Measurements from ENCODE around the gene IMMT.
"Not testable (repeated sequence)": the region's sequence is repeated elsewhere in the genome, so short reads cannot be mapped to it uniquely, and the experiment has no call there.

Gene IMMT

DNA sequence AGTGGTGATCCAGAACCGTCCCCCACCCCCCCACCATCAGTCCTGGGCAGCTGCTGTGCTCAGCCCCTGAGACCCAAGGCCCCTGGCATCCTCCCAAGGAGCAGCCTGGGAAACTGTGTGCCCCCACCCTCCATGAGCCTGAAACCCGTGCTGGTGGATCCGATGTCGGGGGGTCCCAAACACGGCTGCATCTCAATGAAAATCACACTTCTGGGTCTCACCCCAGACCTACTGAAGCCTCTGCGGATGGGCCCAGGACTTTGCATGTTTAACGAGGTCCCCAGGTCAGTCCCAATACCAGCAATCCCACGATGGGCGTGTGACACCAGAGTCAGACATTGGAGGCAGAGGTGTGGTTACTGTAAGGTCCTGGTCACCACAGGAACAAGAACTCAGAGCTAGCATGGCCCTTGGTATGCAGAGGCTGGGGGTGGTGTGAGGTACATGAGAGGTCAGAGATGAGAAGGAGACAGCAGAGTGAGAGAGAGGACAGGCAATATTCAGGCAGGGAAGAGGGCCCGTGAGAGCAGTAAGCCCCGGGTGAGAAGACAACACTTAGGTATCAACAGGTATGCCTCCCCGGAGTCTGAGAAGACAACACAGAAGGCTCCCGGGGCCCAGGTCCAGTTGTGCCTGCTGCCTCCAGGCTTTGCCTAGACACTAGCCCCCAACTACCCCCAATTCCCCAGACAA is 36.6 kb upstream of the IMMT start:
- no peak overlapping the region for H3K27ac ChIP-seq (ENCODE audit: poor library complexity, severe bottlenecking)

GRCh38 chr2:86230961-86231360 is 35.7 kb upstream of the IMMT start:
- DNase-seq (ENCODE audit: low spot score) (no peak), ATAC-seq (ENCODE audit: low read depth) (no peak)
- no peaks in the 10 kb centered on the region for H3K9me3 ChIP-seq (ENCODE audit: severe bottlenecking)
- no peaks in the 10 kb centered on the region for H3K4me1 ChIP-seq (ENCODE audit: insufficient read depth, poor library complexity, severe bottlenecking)
- H3K27ac ChIP-seq (ENCODE audit: poor library complexity, severe bottlenecking) = no peak overlapping the region
- H3K36me3 ChIP-seq (ENCODE audit: low read depth) = no peaks in the 10 kb centered on the region
- H3K27me3 ChIP-seq (ENCODE audit: insufficient read depth, poor library complexity, severe bottlenecking) = no peaks in the 10 kb centered on the region
- H3K4me3 ChIP-seq (ENCODE audit: severe bottlenecking) = no peak overlapping the region
- TF ChIP-seq, protein P1, sequence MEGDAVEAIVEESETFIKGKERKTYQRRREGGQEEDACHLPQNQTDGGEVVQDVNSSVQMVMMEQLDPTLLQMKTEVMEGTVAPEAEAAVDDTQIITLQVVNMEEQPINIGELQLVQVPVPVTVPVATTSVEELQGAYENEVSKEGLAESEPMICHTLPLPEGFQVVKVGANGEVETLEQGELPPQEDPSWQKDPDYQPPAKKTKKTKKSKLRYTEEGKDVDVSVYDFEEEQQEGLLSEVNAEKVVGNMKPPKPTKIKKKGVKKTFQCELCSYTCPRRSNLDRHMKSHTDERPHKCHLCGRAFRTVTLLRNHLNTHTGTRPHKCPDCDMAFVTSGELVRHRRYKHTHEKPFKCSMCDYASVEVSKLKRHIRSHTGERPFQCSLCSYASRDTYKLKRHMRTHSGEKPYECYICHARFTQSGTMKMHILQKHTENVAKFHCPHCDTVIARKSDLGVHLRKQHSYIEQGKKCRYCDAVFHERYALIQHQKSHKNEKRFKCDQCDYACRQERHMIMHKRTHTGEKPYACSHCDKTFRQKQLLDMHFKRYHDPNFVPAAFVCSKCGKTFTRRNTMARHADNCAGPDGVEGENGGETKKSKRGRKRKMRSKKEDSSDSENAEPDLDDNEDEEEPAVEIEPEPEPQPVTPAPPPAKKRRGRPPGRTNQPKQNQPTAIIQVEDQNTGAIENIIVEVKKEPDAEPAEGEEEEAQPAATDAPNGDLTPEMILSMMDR (IDR thresholded peaks at IDR 0.05; ENCODE audit: poor library complexity, severe bottlenecking) = no peak

More for the DNA sequence above, 36.6 kb upstream of the IMMT start:
- no peaks in the 10 kb centered on the region for H3K36me3 ChIP-seq (ENCODE audit: low read depth)
- no peaks in the 10 kb centered on the region for H3K4me1 ChIP-seq (ENCODE audit: insufficient read depth, poor library complexity, severe bottlenecking)
- H3K4me3 ChIP-seq (ENCODE audit: severe bottlenecking) = no peak overlapping the region
- H3K27me3 ChIP-seq (ENCODE audit: insufficient read depth, poor library complexity, severe bottlenecking) = no peaks in the 10 kb centered on the region
- no peaks in the 10 kb centered on the region for H3K9me3 ChIP-seq (ENCODE audit: severe bottlenecking)
- DNase-seq (ENCODE audit: low spot score) (no peak), ATAC-seq (ENCODE audit: low read depth) (no peak)
- TF ChIP-seq, protein P1 (IDR thresholded peaks at IDR 0.05; ENCODE audit: poor library complexity, severe bottlenecking) = no peak

DNA sequence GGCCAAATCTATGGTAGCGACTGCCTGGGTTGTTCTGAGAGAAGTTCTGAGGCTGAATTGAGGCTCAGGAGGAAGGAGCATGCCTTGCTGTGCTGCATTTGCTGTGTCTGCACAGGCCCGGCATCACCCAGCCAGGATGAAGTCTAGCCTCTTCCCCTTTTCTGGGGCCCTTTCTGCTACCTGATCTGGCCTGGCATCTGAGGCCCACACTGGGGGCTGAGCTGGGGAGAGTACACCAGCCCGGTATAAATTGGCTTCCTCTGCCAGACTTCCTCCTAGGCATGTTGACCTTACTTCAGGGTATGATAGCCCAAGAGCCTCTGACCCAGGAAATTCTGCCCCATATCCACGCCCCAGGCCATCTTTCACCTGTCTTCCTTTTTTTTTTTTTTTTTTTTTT is 34.0 kb upstream of the IMMT start:
- H3K4me3 ChIP-seq (ENCODE audit: severe bottlenecking) = no peak overlapping the region
- H3K9me3 ChIP-seq (ENCODE audit: severe bottlenecking) = no peaks in the 10 kb centered on the region
- H3K27me3 ChIP-seq (ENCODE audit: insufficient read depth, poor library complexity, severe bottlenecking) = no peaks in the 10 kb centered on the region
- H3K36me3 ChIP-seq (ENCODE audit: low read depth) = no peaks in the 10 kb centered on the region
- H3K4me1 ChIP-seq (ENCODE audit: insufficient read depth, poor library complexity, severe bottlenecking) = no peaks in the 10 kb centered on the region
- TF ChIP-seq, protein P1 (IDR thresholded peaks at IDR 0.05; ENCODE audit: poor library complexity, severe bottlenecking) = no peak
- no peak overlapping the region for H3K27ac ChIP-seq (ENCODE audit: poor library complexity, severe bottlenecking)
- no peak for DNase-seq (ENCODE audit: low spot score)
- ATAC-seq (ENCODE audit: low read depth) = no peak

DNA sequence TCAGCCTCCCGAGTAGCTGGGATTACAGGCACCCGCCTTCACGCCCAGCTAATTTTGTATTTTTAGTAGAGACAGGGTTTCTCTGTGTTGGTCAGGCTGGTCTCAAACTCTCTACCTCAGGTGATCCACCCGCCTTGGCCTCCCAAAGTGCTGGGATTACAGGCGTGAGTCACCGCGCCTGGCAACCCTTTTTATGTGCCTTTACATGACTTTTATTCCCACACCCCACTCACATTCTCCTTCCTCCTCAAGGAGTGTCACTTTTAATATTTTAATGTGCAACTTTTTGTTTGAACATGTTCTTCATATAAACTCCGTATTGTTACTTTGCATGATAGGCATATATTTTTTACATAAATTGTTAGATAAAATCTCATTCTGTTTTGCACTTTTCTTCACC is 33.3 kb upstream of the IMMT start:
- not testable (repeated sequence) for H3K4me1 ChIP-seq (ENCODE audit: insufficient read depth, poor library complexity, severe bottlenecking); H3K27ac ChIP-seq (ENCODE audit: poor library complexity, severe bottlenecking); H3K27me3 ChIP-seq (ENCODE audit: insufficient read depth, poor library complexity, severe bottlenecking); H3K9me3 ChIP-seq (ENCODE audit: severe bottlenecking); DNase-seq (ENCODE audit: low spot score); H3K36me3 ChIP-seq (ENCODE audit: low read depth); H3K4me3 ChIP-seq (ENCODE audit: severe bottlenecking); ATAC-seq (ENCODE audit: low read depth)

DNA sequence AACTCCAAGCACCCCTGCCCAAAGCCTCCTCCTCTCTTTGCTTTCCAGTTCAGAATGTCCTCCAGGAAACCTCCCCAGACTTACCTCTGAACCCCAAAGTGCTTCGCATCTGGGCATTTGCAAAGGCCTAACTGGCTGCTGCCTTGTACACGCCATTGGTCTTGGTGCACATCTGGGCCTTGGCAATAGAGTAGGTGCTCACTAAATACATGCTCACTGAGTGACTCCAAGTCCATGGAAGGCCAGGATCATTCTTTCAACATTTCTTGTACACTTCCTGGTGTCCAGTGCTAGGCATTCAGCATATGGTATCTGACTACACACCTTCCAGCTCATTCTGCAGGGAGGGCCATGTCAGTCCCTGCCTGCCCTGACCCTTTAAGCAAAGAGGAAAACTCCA is 32.4 kb upstream of the IMMT start:
- Histone ChIP-seq H3K27me3 (ENCODE audit: insufficient read depth, poor library complexity, severe bottlenecking) (no peaks in the 10 kb centered on the region), H3K9me3 (ENCODE audit: severe bottlenecking) (no peaks in the 10 kb centered on the region), H3K27ac (ENCODE audit: poor library complexity, severe bottlenecking) (no peak overlapping the region), H3K4me3 (ENCODE audit: severe bottlenecking) (no peak overlapping the region), H3K36me3 (ENCODE audit: low read depth) (no peaks in the 10 kb centered on the region), H3K4me1 (ENCODE audit: insufficient read depth, poor library complexity, severe bottlenecking) (no peaks in the 10 kb centered on the region)
- DNase-seq (ENCODE audit: low spot score) (no peak), ATAC-seq (ENCODE audit: low read depth) (no peak)
- TF ChIP-seq, protein P1 (IDR thresholded peaks at IDR 0.05; ENCODE audit: poor library complexity, severe bottlenecking) = no peak

Measured in RWPE2 (cell line).